ENCODE measurements around the gene TMEM260.

TMEM260 gene

GRCh38 chr14:56552615-56553014 is 27.0 kb upstream of the TMEM260 start:
- TF ChIP-seq CTCF (IDR thresholded peaks at IDR 0.05; ENCODE audit: extremely low read depth, insufficient read depth, missing control alignments): no peak
- in situ Hi-C loops (cut with MboI; ENCODE audit: low pct_unique_long_range_greater_than_20kb, low sequenced_read_pairs, unreplicated experiment): no loop called here
- DNase-seq (ENCODE audit: low spot score): no peak

- in situ Hi-C loops (cut with MboI; ENCODE audit: low pct_unique_long_range_greater_than_20kb, low sequenced_read_pairs, unreplicated experiment): no loop called here
- no peak for TF ChIP-seq CTCF (IDR thresholded peaks at IDR 0.05; ENCODE audit: extremely low read depth, insufficient read depth, missing control alignments)
- DNase-seq (ENCODE audit: low spot score): no peak
Measured at GRCh38 chr14:56554301-56554700, 25.3 kb upstream of the TMEM260 start.

GRCh38 chr14:56555921-56556570 is 23.6 kb upstream of the TMEM260 start:
- in situ Hi-C loops (cut with MboI; ENCODE audit: low pct_unique_long_range_greater_than_20kb, low sequenced_read_pairs, unreplicated experiment): no loop called here
- peak; percentile 12 for DNase-seq (ENCODE audit: low spot score)

GRCh38 chr14:56559182-56559581 is 20.4 kb upstream of the TMEM260 start:
- in situ Hi-C loops (cut with MboI; ENCODE audit: low pct_unique_long_range_greater_than_20kb, low sequenced_read_pairs, unreplicated experiment): no loop called here
- DNase-seq (ENCODE audit: low spot score): no peak
- no peak for TF ChIP-seq CTCF (IDR thresholded peaks at IDR 0.05; ENCODE audit: extremely low read depth, insufficient read depth, missing control alignments)

More at GRCh38 chr14:56555921-56556570, 23.6 kb upstream of the TMEM260 start:
- peak; percentile 49 for TF ChIP-seq CTCF (IDR thresholded peaks at IDR 0.05; ENCODE audit: extremely low read depth, insufficient read depth, missing control alignments)

GRCh38 chr14:56561606-56562005 is 18.0 kb upstream of the TMEM260 start:
- no peak for TF ChIP-seq CTCF (IDR thresholded peaks at IDR 0.05; ENCODE audit: extremely low read depth, insufficient read depth, missing control alignments)
- in situ Hi-C loops (cut with MboI; ENCODE audit: low pct_unique_long_range_greater_than_20kb, low sequenced_read_pairs, unreplicated experiment): no loop called here

GRCh38 chr14:56562883-56563282 is 16.7 kb upstream of the TMEM260 start:
- in situ Hi-C loops (cut with MboI; ENCODE audit: low pct_unique_long_range_greater_than_20kb, low sequenced_read_pairs, unreplicated experiment): no loop called here
- DNase-seq (ENCODE audit: low spot score): no peak
- no peak for TF ChIP-seq CTCF (IDR thresholded peaks at IDR 0.05; ENCODE audit: extremely low read depth, insufficient read depth, missing control alignments)

More at GRCh38 chr14:56561606-56562005, 18.0 kb upstream of the TMEM260 start:
- no peak for DNase-seq (ENCODE audit: low spot score)
